Psoas muscle (tissue), 8 donors: Measurements from ENCODE around the gene LCE3D. TPM values are rescaled to one million over a fixed set of nuclear protein-coding genes. Genes with fewer than 3 reads are reported as not detected.

ENCODE experiments used
- ATAC-seq, 4 donors: fragments of 200-7000 bp; cut with Tn5 transposase; one replicate each; pipeline ENCODE4 v1.9.1; 2020; ENCODE audit warnings: moderate library complexity in 3 of 4, mild to moderate bottlenecking in 2 of 4
- DNase-seq, 2 donors: peaks; one replicate each; pipeline ENCODE4 v3.0.0-alpha.2; 2020
- H3K27ac ChIP-seq: fragments of 200-600 bp; one replicate; pipeline ENCODE4 v1.8.0; 2022
- H3K27me3 ChIP-seq, 3 donors: fragments of 200-600 bp in 1 of 3; one replicate each; pipeline versions ENCODE4 v1.6.1 to v1.8.0; 2013 to 2022; ENCODE audit warnings: low read length in 2 of 3, mild to moderate bottlenecking in 2 of 3, moderate library complexity in 1 of 3; ENCODE audit not compliant: insufficient read depth in 3 of 3
- H3K36me3 ChIP-seq, 2 donors: fragments of 200-600 bp in 1 of 2; one replicate each; pipeline versions ENCODE4 v1.6.1 to v1.8.0; 2013 to 2022; ENCODE audit warnings: low read depth in 1 of 2, mild to moderate bottlenecking in 1 of 2, moderate library complexity in 1 of 2; ENCODE audit not compliant: insufficient read depth in 1 of 2
- H3K4me1 ChIP-seq: fragments of 200-600 bp; one replicate; pipeline ENCODE4 v1.8.0; 2022
- H3K4me3 ChIP-seq: fragments of 200-600 bp; one replicate; pipeline ENCODE4 v1.8.0; 2022; ENCODE audit warnings: mild to moderate bottlenecking
- H3K9me3 ChIP-seq: fragments of 200-600 bp; one replicate; pipeline ENCODE4 v1.8.0; 2022
- WGBS, 3 donors: extraction: QIAGEN DNeasy Blood & Tissue Kit; methylation state at CpG; one replicate each; pipeline versions ENCODE4 v1.1.6 to v1.1.7; 2013; 5-methylcytosine and 5-hydroxymethylcytosine counted together
- intact Hi-C, 2 donors: fragments of 100-400 bp; cut with DNase I; formaldehyde crosslinking; loops; one replicate each; pipeline versions ENCODE4 v1.11.0 to v1.14.2; 2022
- long read RNA-seq, 2 donors: library from polyadenylated mRNA; unstranded; transcript quantifications; one replicate each; pipeline ENCODE4 v2.0.0, GENCODE V29; 2021
- polyA plus RNA-seq, 3 donors: library from polyadenylated mRNA; stranded (reverse); fragments of 200-250 nt; gene quantifications; one replicate each; pipeline ENCODE4 v1.2.3, GENCODE V29; 2013
- total RNA-seq, 4 donors: library from RNA; stranded (reverse); fragmentation: NEBNext Ultra II Directional in 2 of 4; extraction: Animal tissue kit (Norgen Biotek cat#: 25700) in 2 of 4; gene quantifications; one replicate each; pipeline versions ENCODE4 v1.2.1 to v1.2.4, GENCODE V29; 2021 to 2023
- TF ChIP-seq, protein P1 (sequence below): fragments of 200-600 bp; IDR thresholded peaks from one replicate; pipeline ENCODE4 v1.8.0; 2022; ENCODE audit warnings: antibody characterized with exemption
- donor health status: healthy with polysubstance abuse.
- donor health status: DM: no; HTN: no; CAD: no; lungs with moderate emphysema.
- donor health status: Bipolar disorder and iron deficiency.
- donor health status: healthy.
- donor health status: DM: yes; HTN: yes; CAD: no.
- donor health status: DM: no; HTN: no; CAD: no.
- donor health status: DM: no; HTN: no; CAD: no.
- donor health status: DM: yes; HTN: yes; CAD: no.

The LCE3D gene, protein sequence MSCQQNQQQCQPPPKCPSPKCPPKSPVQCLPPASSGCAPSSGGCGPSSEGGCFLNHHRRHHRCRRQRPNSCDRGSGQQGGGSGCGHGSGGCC
- total RNA-seq = not detected
- not detected for polyA plus RNA-seq
- long read RNA-seq, donor 1 = 0 reads
- long read RNA-seq, donor 2 = 0 reads

- Histone ChIP-seq H3K9me3 (no peaks in the 10 kb centered on the region), H3K4me3 (no peak within 1 kb of the TSS), H3K36me3 (no peaks in the 10 kb centered on the region), H3K27me3 (no peaks in the 10 kb centered on the region), H3K4me1 (no peaks in the 10 kb centered on the region), H3K27ac (no peak within 1 kb of the TSS)
- TF ChIP-seq, protein P1, sequence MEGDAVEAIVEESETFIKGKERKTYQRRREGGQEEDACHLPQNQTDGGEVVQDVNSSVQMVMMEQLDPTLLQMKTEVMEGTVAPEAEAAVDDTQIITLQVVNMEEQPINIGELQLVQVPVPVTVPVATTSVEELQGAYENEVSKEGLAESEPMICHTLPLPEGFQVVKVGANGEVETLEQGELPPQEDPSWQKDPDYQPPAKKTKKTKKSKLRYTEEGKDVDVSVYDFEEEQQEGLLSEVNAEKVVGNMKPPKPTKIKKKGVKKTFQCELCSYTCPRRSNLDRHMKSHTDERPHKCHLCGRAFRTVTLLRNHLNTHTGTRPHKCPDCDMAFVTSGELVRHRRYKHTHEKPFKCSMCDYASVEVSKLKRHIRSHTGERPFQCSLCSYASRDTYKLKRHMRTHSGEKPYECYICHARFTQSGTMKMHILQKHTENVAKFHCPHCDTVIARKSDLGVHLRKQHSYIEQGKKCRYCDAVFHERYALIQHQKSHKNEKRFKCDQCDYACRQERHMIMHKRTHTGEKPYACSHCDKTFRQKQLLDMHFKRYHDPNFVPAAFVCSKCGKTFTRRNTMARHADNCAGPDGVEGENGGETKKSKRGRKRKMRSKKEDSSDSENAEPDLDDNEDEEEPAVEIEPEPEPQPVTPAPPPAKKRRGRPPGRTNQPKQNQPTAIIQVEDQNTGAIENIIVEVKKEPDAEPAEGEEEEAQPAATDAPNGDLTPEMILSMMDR = no peak
- no peak for DNase-seq
- WGBS, 3 donors = 63 to 71% (median 65%) methylated on average over 4 of the region's 4 CpGs
- no peak for ATAC-seq
- intact Hi-C loops = no loop called here
Measured at GRCh38 chr1:152580433-152580832, at the start of gene LCE3D. TSS of gene LCE3D (minus strand) at chr1:152580516. CDS start at chr1:152579936, 580 bp downstream.

DNA sequence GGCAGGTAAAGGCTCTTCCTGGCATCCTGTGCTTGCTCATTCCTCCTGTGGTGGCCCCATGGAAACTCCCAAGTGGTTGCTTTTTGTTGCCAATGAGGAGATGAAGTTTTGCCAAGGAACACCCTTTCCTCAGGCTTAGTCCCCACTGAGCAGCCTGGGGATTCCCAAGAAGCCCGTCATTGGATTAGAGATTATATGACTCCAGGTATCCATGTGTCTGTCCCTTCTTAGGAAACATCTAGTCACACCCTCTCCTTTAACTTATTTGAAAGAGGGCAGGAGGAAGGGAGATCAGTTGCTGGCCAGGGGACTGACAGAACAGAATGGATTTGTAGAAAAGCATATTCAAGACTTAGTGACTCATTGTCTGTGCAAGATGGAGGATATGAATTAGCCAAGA, 46.4 kb upstream of the LCE3D start:
- ATAC-seq (no peak), DNase-seq (no peak)
- WGBS, 3 donors = 52 to 74% (median 57%) methylated on average over 1 of the region's 1 CpG
- Histone ChIP-seq H3K27me3 (no peaks in the 10 kb centered on the region), H3K4me1 (no peaks in the 10 kb centered on the region), H3K27ac (no peak overlapping the region), H3K4me3 (no peak overlapping the region), H3K36me3 (no peaks in the 10 kb centered on the region), H3K9me3 (peaks cover 1% of the 10 kb centered on the region)
- intact Hi-C loops = no loop called here
- TF ChIP-seq, protein P1 = no peak

GRCh38 chr1:152623203-152623844, 43.0 kb upstream of the LCE3D start:
- ATAC-seq = peak in 1 of 4 donors; percentile 19
- H3K27me3 ChIP-seq = no peaks in the 10 kb centered on the region
- intact Hi-C loops = no loop called here
- TF ChIP-seq, protein P1 = no peak
- no peaks in the 10 kb centered on the region for H3K36me3 ChIP-seq
- peaks cover 5% of the 10 kb centered on the region for H3K9me3 ChIP-seq
- WGBS, 3 donors = 9 to 12% (median 11%) methylated on average over 26 to 29 of the region's 29 CpGs
- no peaks in the 10 kb centered on the region for H3K4me1 ChIP-seq
- H3K27ac ChIP-seq = no peak overlapping the region
- H3K4me3 ChIP-seq = no peak overlapping the region
- peak in 1 of 2 donors; percentile 45 for DNase-seq

- Histone ChIP-seq H3K9me3 (peaks cover 10% of the 10 kb centered on the region), H3K27me3 (no peaks in the 10 kb centered on the region), H3K4me1 (no peaks in the 10 kb centered on the region), H3K36me3 (no peaks in the 10 kb centered on the region), H3K4me3 (no peak within 1 kb of the TSS), H3K27ac (no peak within 1 kb of the TSS)
- intact Hi-C loops = no loop called here
- WGBS, 3 donors = 21 to 39% (median 22%) methylated on average over 10 of the region's 10 CpGs
- ATAC-seq (peak; percentile 30 to 67 (median 42)), DNase-seq (peak in 1 of 2 donors; percentile 62)
- TF ChIP-seq, protein P1 = no peak
Measured at GRCh38 chr1:152622803-152623202, 42.5 kb upstream of the LCE3D start, which contains the start of gene LCE3A. TSS of gene LCE3A (minus strand) at chr1:152623103. CDS start at chr1:152623103, 0 bp downstream.
